DLD1 (cell line): ENCODE results near the gene NUDT8.

Experiments
- in situ Hi-C: cut with HindIII; loops from 2 replicates; pipeline ENCODE4 v1.10.0; 2017; ENCODE audit warnings: low sequenced_read_pairs

NUDT8 gene

GRCh38 chr11:67629386-67630227 lies at the start of gene NUDT8:
NUDT8 (minus strand) TSS chr11:67629937; CDS start chr11:67629911, 26 bp downstream.
- in situ Hi-C loops = no loop called here

- in situ Hi-C loops = no loop called here
Measured at GRCh38 chr11:67675058-67675747, 45.5 kb upstream of the NUDT8 start.

- in situ Hi-C loops = no loop called here
Measured at GRCh38 chr11:67674442-67674871, 44.7 kb upstream of the NUDT8 start, which contains the start of gene ALDH3B2. ALDH3B2 (minus strand) TSS chr11:67674623; CDS start chr11:67666935, 7,688 bp downstream.

GRCh38 chr11:67673902-67674301 lies 44.2 kb upstream of the NUDT8 start:
- in situ Hi-C loops = no loop called here

- in situ Hi-C loops = no loop called here
Measured at GRCh38 chr11:67673358-67673757, 43.6 kb upstream of the NUDT8 start.

- in situ Hi-C loops = no loop called here
Measured at GRCh38 chr11:67671211-67671520, 41.4 kb upstream of the NUDT8 start.

GRCh38 chr11:67670316-67671210 lies 40.8 kb upstream of the NUDT8 start:
- in situ Hi-C loops = no loop called here

GRCh38 chr11:67668192-67668551 lies 38.4 kb upstream of the NUDT8 start:
- in situ Hi-C loops = no loop called here

- in situ Hi-C loops = no loop called here
Measured at GRCh38 chr11:67667490-67668191, 37.9 kb upstream of the NUDT8 start.

- in situ Hi-C loops = no loop called here
Measured at GRCh38 chr11:67666676-67667489, 37.1 kb upstream of the NUDT8 start.

- in situ Hi-C loops = no loop called here
Measured at GRCh38 chr11:67666303-67666645, 36.5 kb upstream of the NUDT8 start.

GRCh38 chr11:67665541-67666302 lies 36.0 kb upstream of the NUDT8 start:
- in situ Hi-C loops = no loop called here

- in situ Hi-C loops = no loop called here
Measured at GRCh38 chr11:67664696-67665540, 35.2 kb upstream of the NUDT8 start.

GRCh38 chr11:67664213-67664585 lies 34.5 kb upstream of the NUDT8 start:
- in situ Hi-C loops = no loop called here

GRCh38 chr11:67663532-67664212 lies 33.9 kb upstream of the NUDT8 start:
- in situ Hi-C loops = no loop called here

- in situ Hi-C loops = no loop called here
Measured at GRCh38 chr11:67662835-67663531, 33.2 kb upstream of the NUDT8 start.

- in situ Hi-C loops = no loop called here
Measured at GRCh38 chr11:67662142-67662834, 32.6 kb upstream of the NUDT8 start.
